ENCODE measurements around the gene LOXHD1. TPM values are rescaled to one million over a fixed set of nuclear protein-coding genes. Genes with fewer than 3 reads are reported as not detected.

Gene LOXHD1
- total and polyA plus RNA-seq, 2 of the 4 experiments (the other 2 are of a cell fraction), result not detected

- H4K91ac ChIP-seq (ENCODE audit: insufficient read depth, low read depth, low read length), result no peak overlapping the region
- H2BK15ac ChIP-seq (ENCODE audit: low read depth, low read length), result no peak overlapping the region
- H3K4ac ChIP-seq (ENCODE audit: low read depth, low read length), result no peak overlapping the region
- in situ Hi-C loops (cut with MboI; ENCODE audit: low sequenced_read_pairs), result no loop called here
- ATAC-seq (ENCODE audit: low read depth) (no peak), DNase-seq (no peak)
- no peaks in the 10 kb centered on the region for H3K4me1 ChIP-seq (ENCODE audit: control insufficient read depth, insufficient read depth, low read length)
- no peak overlapping the region for H2AK5ac ChIP-seq (ENCODE audit: low read depth, low read length)
- H2AK9ac ChIP-seq (replicated peaks; ENCODE audit: low read depth, low read length, poor library complexity), result no peak overlapping the region
- ChIA-PET POLR2A (ENCODE audit: unreplicated experiment) (no interaction called here), CTCF (no interaction called here)
- H2AFZ ChIP-seq (replicated peaks; ENCODE audit: low read length, poor library complexity), result no peak overlapping the region
- H3K4me2 ChIP-seq (ENCODE audit: low read depth, low read length), result no peak overlapping the region
- no peak overlapping the region for H3K23ac ChIP-seq (ENCODE audit: low read depth, low read length)
- no peak overlapping the region for H3K27ac ChIP-seq (ENCODE audit: insufficient read depth, low read length)
- H3K9me1 ChIP-seq (ENCODE audit: insufficient read depth, low read length), result no peaks in the 10 kb centered on the region
- no peaks in the 10 kb centered on the region for H3K27me3 ChIP-seq (ENCODE audit: control insufficient read depth, insufficient read depth, low read length)
- no peak overlapping the region for H2BK20ac ChIP-seq (ENCODE audit: low read depth, low read length)
- no peak overlapping the region for H3K14ac ChIP-seq (replicated peaks; ENCODE audit: low read depth, low read length)
- no peak overlapping the region for H3K9ac ChIP-seq (ENCODE audit: low read depth, low read length)
- no TSS peak for BruUV-seq (replicated peaks)
- no peak overlapping the region for H2BK120ac ChIP-seq (ENCODE audit: low read depth, low read length)
- H4K8ac ChIP-seq (ENCODE audit: low read depth in 2 of 2, low read length in 2 of 2), result no peak overlapping the region
- H3K56ac ChIP-seq (ENCODE audit: extremely low read depth, insufficient read depth, low read length), result no peak overlapping the region
- dilution Hi-C loops (cut with HindIII; ENCODE audit: low sequenced_read_pairs, unreplicated experiment), result no loop called here
- no peak overlapping the region for H2BK5ac ChIP-seq (ENCODE audit: low read depth, low read length, poor library complexity, severe bottlenecking)
- WGBS, 2 experiments (ENCODE audit: extremely low coverage in 2 of 2, insufficient read length in 1 of 2), result no CpG with 5 or more reads among the region's 2 CpGs
- no peaks in the 10 kb centered on the region for H3K9me3 ChIP-seq (ENCODE audit: control insufficient read depth, insufficient read depth, low read length)
- no peak overlapping the region for H4K5ac ChIP-seq (ENCODE audit: low read depth, low read length)
- no peaks in the 10 kb centered on the region for H4K20me1 ChIP-seq (ENCODE audit: insufficient read depth, low read length)
- H3K4me3 ChIP-seq (ENCODE audit: insufficient read depth, low read depth, low read length), result no peak overlapping the region
- H3K36me3 ChIP-seq (ENCODE audit: control insufficient read depth, insufficient read depth, low read length), result no peaks in the 10 kb centered on the region
- H3K79me1 ChIP-seq (ENCODE audit: low read depth in 1 of 2, low read length in 2 of 2), result no peaks in the 10 kb centered on the region
- intact Hi-C loops (cut with micrococcal nuclease), result no loop called here
- H3K18ac ChIP-seq (ENCODE audit: low read depth, low read length), result no peak overlapping the region
- no peak for TF ChIP-seq ELK1 (IDR thresholded peaks at IDR 0.05; ENCODE audit: borderline replicate concordance, low read depth, low read length)
- no peak for TF ChIP-seq CEBPB (IDR thresholded peaks at IDR 0.05; ENCODE audit: low read depth, low read length)
- no peak for TF ChIP-seq RCOR1 (IDR thresholded peaks at IDR 0.05; ENCODE audit: insufficient replicate concordance, low read length)
- no peak for TF ChIP-seq SMC3 (IDR thresholded peaks at IDR 0.05; ENCODE audit: low read depth, low read length)
- no peak for TF ChIP-seq POLR2A (IDR thresholded peaks at IDR 0.05; ENCODE audit: low read depth, low read length)
- TF ChIP-seq MXI1 (IDR thresholded peaks at IDR 0.05; ENCODE audit: borderline replicate concordance, low read depth, low read length), result no peak
- TF ChIP-seq MAFK (IDR thresholded peaks at IDR 0.05; ENCODE audit: low read depth, low read length), result no peak
- no peak for TF ChIP-seq USF2 (IDR thresholded peaks at IDR 0.05; ENCODE audit: low read depth, low read length)
- TF ChIP-seq NFE2L2 (IDR thresholded peaks at IDR 0.05; ENCODE audit: low read depth, low read length), result no peak
- no peak for TF ChIP-seq RAD21 (IDR thresholded peaks at IDR 0.05; ENCODE audit: low read length)
- no peak for TF ChIP-seq BHLHE40 (IDR thresholded peaks at IDR 0.05; ENCODE audit: low read depth, low read length)
- no peak for TF ChIP-seq CHD1 (IDR thresholded peaks at IDR 0.05; ENCODE audit: low read depth, low read length)
- no peak for TF ChIP-seq RFX5 (IDR thresholded peaks at IDR 0.05; ENCODE audit: low read depth, low read length)
- no peak for TF ChIP-seq MAZ (IDR thresholded peaks at IDR 0.05; ENCODE audit: borderline replicate concordance, low read depth, low read length)
- TF ChIP-seq CTCF (conservative IDR thresholded peaks at IDR 0.05; ENCODE audit: low read depth, low read length), result no peak
- no peak for TF ChIP-seq FOS (IDR thresholded peaks at IDR 0.05; ENCODE audit: low read depth, low read length)
These were observed 125.5 kb downstream of the LOXHD1 start for GRCh38 chr18:46531482-46531881.
